WTC11 (cell line): ENCODE data around the gene FOLR1.
"Not testable (repeated sequence)": the region's sequence is repeated elsewhere in the genome, so short reads cannot be mapped to it uniquely, and the experiment has no call there.

Experiments
- CREM ChIP-seq: sonication (generic); formaldehyde crosslinking; IDR thresholded peaks from 2 replicates; pipeline ENCODE4 v1.8.1; 2022; ENCODE audit warnings: mild to moderate bottlenecking, missing genetic modification reagents, moderate library complexity
- CTCF ChIP-seq: fragments of 200-600 bp; IDR thresholded peaks from 2 replicates; pipeline ENCODE4 v1.8.0; 2022; ENCODE audit warnings: antibody characterized with exemption
- ELF4 ChIP-seq: sonication (generic); formaldehyde crosslinking; IDR thresholded peaks from 2 replicates; pipeline ENCODE4 v1.8.1; 2022; ENCODE audit warnings: low read depth, mild to moderate bottlenecking, moderate library complexity, missing genetic modification reagents
- TEAD1 ChIP-seq: sonication (generic); formaldehyde crosslinking; IDR thresholded peaks from 2 replicates; pipeline ENCODE4 v1.8.0; 2022; ENCODE audit warnings: mild to moderate bottlenecking, missing genetic modification reagents
- ZNF281 ChIP-seq: sonication (generic); formaldehyde crosslinking; IDR thresholded peaks from 2 replicates; pipeline ENCODE4 v1.8.0; 2023; ENCODE audit warnings: mild to moderate bottlenecking, missing genetic modification reagents
- ZNF317 ChIP-seq: sonication (generic); formaldehyde crosslinking; IDR thresholded peaks from 2 replicates; pipeline ENCODE4 v1.8.1; 2023; ENCODE audit warnings: low read depth, mild to moderate bottlenecking, moderate library complexity, missing genetic modification reagents, borderline replicate concordance

- TF ChIP-seq TEAD1 (CRISPR knock-in tag); ELF4; CTCF; CREM (CRISPR knock-in tag); ZNF281 (CRISPR knock-in tag); ZNF317: not testable (repeated sequence)
Measured at GRCh38 chr11:72206794-72207193, 14.9 kb downstream of the FOLR1 start.
